ENCODE data around the gene PEAK1.

The PEAK1 gene

DNA sequence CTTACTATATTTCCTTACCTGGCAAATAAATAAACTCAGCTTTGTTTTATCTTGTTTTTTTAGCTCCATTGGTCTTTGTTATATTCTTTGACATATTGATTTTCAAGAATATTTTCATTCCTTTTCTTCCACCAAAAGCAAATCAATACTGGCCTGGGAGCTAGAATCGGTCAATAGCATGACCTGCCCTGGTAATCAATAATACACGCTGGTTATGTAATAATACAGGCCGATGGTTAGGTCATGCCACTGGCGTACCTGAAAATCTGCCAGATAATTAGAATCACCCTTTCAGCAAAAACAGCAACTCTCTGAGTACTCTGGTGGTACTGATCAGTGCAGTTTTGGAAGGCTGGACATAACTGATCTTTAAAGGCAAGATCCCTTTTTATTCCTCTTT is 39.9 kb downstream of the PEAK1 start:
- H3K4me3 ChIP-seq (replicated peaks; ENCODE audit: low read depth, low read length) = no peak overlapping the region
- no peak for DNase-seq (ENCODE audit: low read depth)
- TF ChIP-seq, protein P1, sequence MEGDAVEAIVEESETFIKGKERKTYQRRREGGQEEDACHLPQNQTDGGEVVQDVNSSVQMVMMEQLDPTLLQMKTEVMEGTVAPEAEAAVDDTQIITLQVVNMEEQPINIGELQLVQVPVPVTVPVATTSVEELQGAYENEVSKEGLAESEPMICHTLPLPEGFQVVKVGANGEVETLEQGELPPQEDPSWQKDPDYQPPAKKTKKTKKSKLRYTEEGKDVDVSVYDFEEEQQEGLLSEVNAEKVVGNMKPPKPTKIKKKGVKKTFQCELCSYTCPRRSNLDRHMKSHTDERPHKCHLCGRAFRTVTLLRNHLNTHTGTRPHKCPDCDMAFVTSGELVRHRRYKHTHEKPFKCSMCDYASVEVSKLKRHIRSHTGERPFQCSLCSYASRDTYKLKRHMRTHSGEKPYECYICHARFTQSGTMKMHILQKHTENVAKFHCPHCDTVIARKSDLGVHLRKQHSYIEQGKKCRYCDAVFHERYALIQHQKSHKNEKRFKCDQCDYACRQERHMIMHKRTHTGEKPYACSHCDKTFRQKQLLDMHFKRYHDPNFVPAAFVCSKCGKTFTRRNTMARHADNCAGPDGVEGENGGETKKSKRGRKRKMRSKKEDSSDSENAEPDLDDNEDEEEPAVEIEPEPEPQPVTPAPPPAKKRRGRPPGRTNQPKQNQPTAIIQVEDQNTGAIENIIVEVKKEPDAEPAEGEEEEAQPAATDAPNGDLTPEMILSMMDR (IDR thresholded peaks at IDR 0.05; ENCODE audit: low read length, missing control alignments) = no peak

DNA sequence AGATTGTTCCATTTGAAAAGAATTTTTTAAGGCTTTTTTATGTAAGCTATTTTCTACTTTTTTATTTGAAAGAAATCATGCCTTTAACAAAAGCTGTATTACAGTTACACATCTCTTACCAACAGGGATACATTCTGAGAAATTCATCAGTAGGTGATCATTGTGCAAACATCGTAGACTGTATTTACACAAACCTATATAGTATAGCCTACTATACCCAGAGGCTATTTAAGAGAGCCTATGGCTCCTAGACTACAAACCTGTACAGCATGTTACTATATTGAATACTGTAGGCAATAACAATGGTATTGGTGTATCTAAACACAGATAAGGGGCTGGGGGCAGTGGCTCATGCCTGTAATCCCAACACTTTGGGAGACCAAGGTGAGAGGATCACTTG is 43.1 kb downstream of the PEAK1 start:
- TF ChIP-seq, protein P1 (IDR thresholded peaks at IDR 0.05; ENCODE audit: low read length, missing control alignments) = no peak
- no peak for DNase-seq (ENCODE audit: low read depth)

GRCh38 chr15:77375133-77375532 is 44.8 kb downstream of the PEAK1 start:
- TF ChIP-seq, protein P1 (IDR thresholded peaks at IDR 0.05; ENCODE audit: low read length, missing control alignments) = no peak
- DNase-seq (ENCODE audit: low read depth) = no peak
- no peak overlapping the region for H3K4me3 ChIP-seq (replicated peaks; ENCODE audit: low read depth, low read length)

More for the DNA sequence above, 43.1 kb downstream of the PEAK1 start:
- no peak overlapping the region for H3K4me3 ChIP-seq (replicated peaks; ENCODE audit: low read depth, low read length)

- TF ChIP-seq, protein P1 (IDR thresholded peaks at IDR 0.05; ENCODE audit: low read length, missing control alignments) = no peak
- no peak overlapping the region for H3K4me3 ChIP-seq (replicated peaks; ENCODE audit: low read depth, low read length)
- no peak for DNase-seq (ENCODE audit: low read depth)
Observed at GRCh38 chr15:77373441-77373840, 46.5 kb downstream of the PEAK1 start.

- no peak for DNase-seq (ENCODE audit: low read depth)
- H3K4me3 ChIP-seq (replicated peaks; ENCODE audit: low read depth, low read length) = no peak overlapping the region
- TF ChIP-seq, protein P1 (IDR thresholded peaks at IDR 0.05; ENCODE audit: low read length, missing control alignments) = no peak
Observed at GRCh38 chr15:77371850-77372563, 47.9 kb downstream of the PEAK1 start.

- peak; percentile 13 for DNase-seq (ENCODE audit: low read depth)
- H3K4me3 ChIP-seq (replicated peaks; ENCODE audit: low read depth, low read length) = no peak overlapping the region
- TF ChIP-seq, protein P1 (IDR thresholded peaks at IDR 0.05; ENCODE audit: low read length, missing control alignments) = no peak
Observed at GRCh38 chr15:77370580-77370979, 49.3 kb downstream of the PEAK1 start.

- H3K4me3 ChIP-seq (replicated peaks; ENCODE audit: low read depth, low read length) = no peak overlapping the region
- no peak for DNase-seq (ENCODE audit: low read depth)
- TF ChIP-seq, protein P1 (IDR thresholded peaks at IDR 0.05; ENCODE audit: low read length, missing control alignments) = no peak
Observed at GRCh38 chr15:77369168-77369567, 50.7 kb downstream of the PEAK1 start.
